Mucosa of stomach (tissue), 1 donor: ENCODE results near the gene SGSM1.

Experiments
- H3K27me3 ChIP-seq: one replicate; pipeline ENCODE4 v1.7.0; 2013; ENCODE audit warnings: mild to moderate bottlenecking, low read length; ENCODE audit not compliant: control insufficient read depth, insufficient read depth
- H3K36me3 ChIP-seq: one replicate; pipeline ENCODE4 v1.7.0; 2013; ENCODE audit warnings: low read length; ENCODE audit not compliant: control insufficient read depth, insufficient read depth
- H3K4me1 ChIP-seq: one replicate; pipeline ENCODE4 v1.7.0; 2013; ENCODE audit warnings: mild to moderate bottlenecking, low read length; ENCODE audit not compliant: control insufficient read depth, insufficient read depth
- H3K4me3 ChIP-seq: one replicate; pipeline ENCODE4 v1.7.0; 2013; ENCODE audit warnings: low read length
- H3K9ac ChIP-seq: one replicate; pipeline ENCODE4 v1.7.0; 2013; ENCODE audit warnings: mild to moderate bottlenecking, low read length, moderate library complexity
- H3K9me3 ChIP-seq: one replicate; pipeline ENCODE4 v1.7.0; 2013; ENCODE audit warnings: mild to moderate bottlenecking, low read length, moderate library complexity; ENCODE audit not compliant: control insufficient read depth
- donor health status: Pancreatic carcinoma.

SGSM1 gene

GRCh38 chr22:24805790-24806662 lies at the start of gene SGSM1:
Gene SGSM1, plus strand, starts transcription at chr22:24806211. Its CDS starts 115 bp downstream, at chr22:24806326.
- Histone ChIP-seq H3K9ac (peak within 1 kb of the TSS; percentile 75), H3K4me3 (peak within 1 kb of the TSS; percentile 22), H3K4me1 (peaks cover 38% of the 10 kb centered on the region), H3K36me3 (no peaks in the 10 kb centered on the region), H3K9me3 (no peaks in the 10 kb centered on the region), H3K27me3 (no peaks in the 10 kb centered on the region)

- Histone ChIP-seq H3K36me3 (no peaks in the 10 kb centered on the region), H3K9ac (no peak overlapping the region), H3K4me1 (no peaks in the 10 kb centered on the region), H3K9me3 (no peaks in the 10 kb centered on the region), H3K4me3 (no peak overlapping the region), H3K27me3 (no peaks in the 10 kb centered on the region)
Observed at GRCh38 chr22:24758164-24758799, 47.7 kb upstream of the SGSM1 start.

DNA sequence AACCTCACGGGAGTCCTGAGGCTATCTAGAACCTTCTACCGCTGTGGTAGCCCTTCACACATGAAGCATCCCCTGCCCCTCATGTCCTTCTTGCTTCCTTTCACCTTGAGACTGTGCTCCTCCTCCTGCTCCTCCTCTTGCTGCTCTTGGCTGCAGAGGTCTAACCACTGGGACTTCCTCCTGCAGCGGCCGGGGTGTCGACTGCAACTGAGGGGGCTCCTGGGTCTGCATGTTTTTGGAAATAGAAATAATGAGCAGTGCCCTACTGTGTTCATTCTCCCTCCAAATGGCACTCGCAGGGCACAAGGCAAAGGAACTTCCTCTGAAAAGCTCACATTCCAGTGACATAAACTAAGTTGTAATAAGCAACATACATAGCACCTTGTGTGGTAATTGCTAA lies 46.2 kb upstream of the SGSM1 start:
- Histone ChIP-seq H3K9ac (no peak overlapping the region), H3K4me3 (no peak overlapping the region), H3K4me1 (no peaks in the 10 kb centered on the region), H3K36me3 (no peaks in the 10 kb centered on the region), H3K27me3 (no peaks in the 10 kb centered on the region), H3K9me3 (no peaks in the 10 kb centered on the region)

DNA sequence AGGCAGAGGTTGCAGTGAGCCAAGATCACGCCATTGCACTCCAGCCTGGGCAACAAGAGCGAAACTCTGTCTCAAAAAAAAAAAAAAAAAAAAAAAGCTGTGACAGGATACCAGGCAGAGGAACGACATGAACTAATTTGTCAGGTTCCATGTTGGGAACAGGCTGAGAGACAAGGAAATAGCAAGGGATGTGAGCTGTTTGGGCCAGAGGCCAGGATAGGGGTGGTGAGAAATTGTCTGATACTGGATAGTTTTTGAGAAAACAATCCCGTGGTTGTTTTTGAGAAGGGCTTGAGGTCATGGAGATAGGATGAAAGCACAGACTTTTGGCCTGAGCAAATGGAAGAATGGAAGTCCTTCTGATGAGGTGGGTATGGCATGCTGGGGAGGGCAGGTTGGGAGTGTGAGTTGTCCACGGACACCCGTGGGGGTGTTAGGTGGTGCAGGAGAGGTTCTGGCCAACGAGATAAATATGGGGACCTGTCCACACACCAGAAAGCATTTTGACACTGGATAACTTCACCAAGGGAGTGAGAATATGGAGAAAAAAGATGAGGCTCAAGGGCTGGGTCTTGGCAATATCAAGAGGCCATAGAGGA lies 45.2 kb upstream of the SGSM1 start:
- H3K9ac ChIP-seq, result no peak overlapping the region

DNA sequence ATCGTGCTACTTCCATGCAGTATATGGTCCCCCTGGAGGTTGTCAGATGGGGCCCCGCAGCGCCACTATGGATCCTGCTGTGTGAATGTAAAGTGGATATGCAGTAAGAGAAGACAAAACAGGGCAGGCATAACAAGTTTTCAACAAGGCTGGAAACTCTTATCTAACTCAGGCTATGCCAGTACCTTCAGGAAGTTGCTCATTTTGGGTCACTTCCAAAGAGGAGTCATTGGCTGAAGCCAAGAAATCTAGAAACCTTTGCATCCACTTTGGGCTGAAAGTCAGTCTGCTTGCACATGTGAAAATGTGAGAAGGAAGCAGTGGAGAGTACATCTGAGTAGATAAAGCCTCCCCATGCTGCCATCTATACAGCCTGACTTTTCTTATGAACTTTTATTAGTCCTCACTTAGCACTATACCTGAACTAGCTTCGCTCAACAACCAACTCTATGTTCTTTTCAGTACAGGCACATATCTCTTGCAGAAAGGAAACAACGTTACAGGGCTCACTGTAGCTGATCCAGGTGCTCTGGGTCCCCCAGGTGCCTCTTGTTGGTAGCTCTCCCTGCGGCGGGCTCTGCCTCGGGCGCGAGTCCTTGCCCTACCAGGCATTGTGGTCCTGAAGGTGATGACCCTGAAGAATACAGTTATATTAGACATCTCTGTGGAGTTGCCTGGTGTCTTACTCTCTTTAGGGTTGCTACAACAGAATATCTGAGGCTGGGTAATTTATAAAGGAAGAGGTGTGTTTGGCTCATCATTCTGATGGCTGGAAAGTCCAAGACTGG lies 43.9 kb upstream of the SGSM1 start:
- Histone ChIP-seq H3K9ac (no peak overlapping the region), H3K9me3 (no peaks in the 10 kb centered on the region), H3K36me3 (no peaks in the 10 kb centered on the region), H3K4me3 (no peak overlapping the region), H3K27me3 (no peaks in the 10 kb centered on the region), H3K4me1 (no peaks in the 10 kb centered on the region)

More for the DNA sequence above, 45.2 kb upstream of the SGSM1 start:
- Histone ChIP-seq H3K36me3 (no peaks in the 10 kb centered on the region), H3K9me3 (no peaks in the 10 kb centered on the region), H3K27me3 (no peaks in the 10 kb centered on the region), H3K4me3 (no peak overlapping the region), H3K4me1 (no peaks in the 10 kb centered on the region)

GRCh38 chr22:24763872-24764485 lies 42.0 kb upstream of the SGSM1 start:
- no peak overlapping the region for H3K9ac ChIP-seq
- H3K36me3 ChIP-seq, result no peaks in the 10 kb centered on the region
- no peaks in the 10 kb centered on the region for H3K27me3 ChIP-seq
- no peaks in the 10 kb centered on the region for H3K9me3 ChIP-seq
- no peak overlapping the region for H3K4me3 ChIP-seq
- H3K4me1 ChIP-seq, result no peaks in the 10 kb centered on the region

GRCh38 chr22:24765166-24765565 lies 40.8 kb upstream of the SGSM1 start:
- no peak overlapping the region for H3K9ac ChIP-seq
- H3K4me3 ChIP-seq, result no peak overlapping the region
- H3K9me3 ChIP-seq, result no peaks in the 10 kb centered on the region
- H3K27me3 ChIP-seq, result no peaks in the 10 kb centered on the region
- H3K36me3 ChIP-seq, result no peaks in the 10 kb centered on the region
- no peaks in the 10 kb centered on the region for H3K4me1 ChIP-seq

- Histone ChIP-seq H3K27me3 (peaks cover 8% of the 10 kb centered on the region), H3K4me1 (no peaks in the 10 kb centered on the region), H3K9me3 (no peaks in the 10 kb centered on the region), H3K9ac (no peak overlapping the region), H3K4me3 (no peak overlapping the region), H3K36me3 (no peaks in the 10 kb centered on the region)
Observed at GRCh38 chr22:24768537-24769374, 37.3 kb upstream of the SGSM1 start.

- no peaks in the 10 kb centered on the region for H3K4me1 ChIP-seq
- H3K36me3 ChIP-seq, result no peaks in the 10 kb centered on the region
- peaks cover 8% of the 10 kb centered on the region for H3K27me3 ChIP-seq
- no peak overlapping the region for H3K4me3 ChIP-seq
- H3K9me3 ChIP-seq, result no peaks in the 10 kb centered on the region
- H3K9ac ChIP-seq, result no peak overlapping the region
Observed at GRCh38 chr22:24772493-24773220, 33.4 kb upstream of the SGSM1 start.

GRCh38 chr22:24775769-24776492 lies 30.1 kb upstream of the SGSM1 start:
- Histone ChIP-seq H3K36me3 (no peaks in the 10 kb centered on the region), H3K27me3 (peaks cover 8% of the 10 kb centered on the region), H3K9ac (no peak overlapping the region)

More at GRCh38 chr22:24775769-24776492, 30.1 kb upstream of the SGSM1 start:
- H3K4me3 ChIP-seq, result no peak overlapping the region
- H3K4me1 ChIP-seq, result no peaks in the 10 kb centered on the region
- H3K9me3 ChIP-seq, result no peaks in the 10 kb centered on the region
